ENCODE measurements around the gene GCK.

DNA sequence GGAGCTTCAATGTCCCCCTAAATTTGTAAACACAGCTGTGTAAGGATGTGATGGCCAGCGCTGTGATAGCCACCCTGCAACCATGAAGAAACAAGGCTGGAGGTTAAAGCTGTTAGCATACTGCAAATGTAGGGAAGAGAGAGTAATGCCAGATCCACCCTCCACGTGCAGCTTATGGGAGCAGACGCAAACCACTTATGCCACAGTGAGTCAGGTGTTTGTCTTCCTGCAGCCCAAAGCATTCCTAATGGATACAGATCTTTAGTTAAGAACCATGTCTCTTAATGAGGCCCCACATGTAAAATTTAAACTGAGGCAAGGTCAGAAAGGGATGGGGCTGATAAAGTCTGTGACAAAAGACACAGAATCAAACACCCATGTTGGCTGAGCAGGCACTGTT, 34.5 kb downstream of the GCK start:
- no peak for TF ChIP-seq ZFX (IDR thresholded peaks at IDR 0.05; ENCODE audit: borderline replicate concordance)
- TF ChIP-seq, protein P1, sequence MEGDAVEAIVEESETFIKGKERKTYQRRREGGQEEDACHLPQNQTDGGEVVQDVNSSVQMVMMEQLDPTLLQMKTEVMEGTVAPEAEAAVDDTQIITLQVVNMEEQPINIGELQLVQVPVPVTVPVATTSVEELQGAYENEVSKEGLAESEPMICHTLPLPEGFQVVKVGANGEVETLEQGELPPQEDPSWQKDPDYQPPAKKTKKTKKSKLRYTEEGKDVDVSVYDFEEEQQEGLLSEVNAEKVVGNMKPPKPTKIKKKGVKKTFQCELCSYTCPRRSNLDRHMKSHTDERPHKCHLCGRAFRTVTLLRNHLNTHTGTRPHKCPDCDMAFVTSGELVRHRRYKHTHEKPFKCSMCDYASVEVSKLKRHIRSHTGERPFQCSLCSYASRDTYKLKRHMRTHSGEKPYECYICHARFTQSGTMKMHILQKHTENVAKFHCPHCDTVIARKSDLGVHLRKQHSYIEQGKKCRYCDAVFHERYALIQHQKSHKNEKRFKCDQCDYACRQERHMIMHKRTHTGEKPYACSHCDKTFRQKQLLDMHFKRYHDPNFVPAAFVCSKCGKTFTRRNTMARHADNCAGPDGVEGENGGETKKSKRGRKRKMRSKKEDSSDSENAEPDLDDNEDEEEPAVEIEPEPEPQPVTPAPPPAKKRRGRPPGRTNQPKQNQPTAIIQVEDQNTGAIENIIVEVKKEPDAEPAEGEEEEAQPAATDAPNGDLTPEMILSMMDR (IDR thresholded peaks at IDR 0.05), result no peak

Measured in 22Rv1 (cell line).